NCI-H2171 (cell line): ENCODE data around the gene ZMAT5.
A peak's percentile ranks its signal among the peaks of the same experiment; 100 is the strongest.

Experiments used
- DNase-seq: peaks from one replicate; lab custom pipeline; 2025; lab: John Stamatoyannopoulos, UW

ZMAT5 gene, protein sequence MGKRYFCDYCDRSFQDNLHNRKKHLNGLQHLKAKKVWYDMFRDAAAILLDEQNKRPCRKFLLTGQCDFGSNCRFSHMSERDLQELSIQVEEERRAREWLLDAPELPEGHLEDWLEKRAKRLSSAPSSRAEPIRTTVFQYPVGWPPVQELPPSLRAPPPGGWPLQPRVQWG

DNA sequence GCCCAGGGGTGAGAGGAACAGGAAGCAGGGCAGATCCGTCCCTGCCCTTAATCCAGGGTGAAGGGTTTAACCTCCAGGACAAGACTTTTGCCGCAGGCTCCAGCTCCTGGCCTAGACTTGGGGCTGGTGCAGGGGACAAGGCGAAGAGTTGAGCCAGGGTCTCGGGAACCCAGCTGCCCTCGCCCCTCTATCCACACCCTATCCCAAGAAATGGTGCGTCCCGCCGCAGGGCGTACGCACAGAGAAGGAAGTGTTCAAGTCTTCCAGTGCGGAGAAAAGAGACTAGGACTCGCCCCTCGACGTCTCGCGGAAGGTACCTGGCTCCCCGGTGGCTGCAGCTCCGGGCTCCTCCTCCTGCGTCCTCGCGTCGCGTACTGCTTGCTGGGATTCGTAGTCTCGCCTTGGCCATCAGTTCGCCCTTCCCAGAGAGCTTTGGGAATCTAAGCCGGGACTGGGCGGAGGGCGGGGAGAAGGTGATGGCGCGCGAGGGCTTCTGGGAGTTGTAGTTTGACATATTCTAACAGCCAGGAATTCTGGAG is at the start of gene ZMAT5:
TSS of gene ZMAT5 (minus strand) at position 376 of the 539 bp plus-strand sequence. CDS start 18,463 bp downstream, outside the sequence.
- peak; percentile 97 for DNase-seq

DNA sequence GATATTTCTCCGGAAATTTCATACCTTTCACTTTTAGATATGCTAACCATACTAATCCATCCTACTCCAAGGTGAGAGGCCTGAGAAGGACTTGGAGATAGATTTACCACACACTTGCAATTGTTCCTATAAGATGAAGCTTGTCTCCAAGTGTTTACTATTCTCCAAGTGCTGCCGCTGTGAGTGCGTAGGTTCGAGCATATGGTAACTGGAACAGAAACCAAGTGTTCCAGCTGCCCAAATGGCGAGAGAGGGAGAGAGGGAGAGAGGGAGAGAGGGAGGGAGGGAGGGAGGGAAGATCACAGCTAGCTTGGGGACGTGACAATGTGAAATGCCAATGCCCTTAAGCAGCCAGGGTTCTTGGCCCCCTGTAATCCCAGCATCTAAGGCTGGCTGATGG is 49.7 kb upstream of the ZMAT5 start:
- peak; percentile 71 for DNase-seq

DNA sequence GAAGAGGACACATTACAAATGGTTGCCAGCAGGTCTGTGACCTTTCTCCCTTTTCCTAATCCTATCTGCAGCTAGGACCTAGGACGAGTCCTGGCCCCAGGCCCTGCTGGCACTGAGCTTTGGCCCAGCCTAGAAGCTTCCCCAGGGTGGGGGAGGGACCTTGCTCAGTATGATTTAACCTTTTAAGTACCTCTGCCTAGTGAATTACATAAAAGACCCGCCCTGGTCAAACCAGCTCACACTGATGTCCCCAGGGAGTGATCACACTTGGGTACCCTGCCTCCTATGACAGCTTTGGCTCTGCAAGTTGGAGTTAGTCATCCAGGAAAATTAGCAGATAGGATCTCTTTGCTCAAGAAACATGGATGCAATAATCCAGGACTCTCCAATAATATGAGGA is 49.3 kb upstream of the ZMAT5 start:
- peak; percentile 48 for DNase-seq

DNA sequence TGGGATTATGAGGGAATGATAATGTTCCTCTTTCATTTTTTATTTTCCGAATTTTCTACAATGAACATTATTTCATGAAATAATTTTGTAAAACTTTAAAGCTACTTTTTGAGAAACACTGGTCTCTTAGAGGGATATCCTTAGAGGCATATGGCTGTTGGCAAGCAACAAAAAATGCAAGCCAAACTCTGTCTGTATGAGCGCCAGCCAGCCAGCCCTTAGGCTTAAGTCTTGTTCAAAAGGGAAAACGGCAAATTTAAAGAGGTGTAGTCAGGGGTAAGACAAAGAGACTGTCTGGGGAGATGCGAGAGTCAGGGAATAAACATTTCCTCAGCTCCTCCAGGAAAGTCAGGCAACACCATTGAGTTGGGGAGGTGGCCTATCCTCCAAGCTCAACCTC is 48.8 kb upstream of the ZMAT5 start:
- no peak for DNase-seq

DNA sequence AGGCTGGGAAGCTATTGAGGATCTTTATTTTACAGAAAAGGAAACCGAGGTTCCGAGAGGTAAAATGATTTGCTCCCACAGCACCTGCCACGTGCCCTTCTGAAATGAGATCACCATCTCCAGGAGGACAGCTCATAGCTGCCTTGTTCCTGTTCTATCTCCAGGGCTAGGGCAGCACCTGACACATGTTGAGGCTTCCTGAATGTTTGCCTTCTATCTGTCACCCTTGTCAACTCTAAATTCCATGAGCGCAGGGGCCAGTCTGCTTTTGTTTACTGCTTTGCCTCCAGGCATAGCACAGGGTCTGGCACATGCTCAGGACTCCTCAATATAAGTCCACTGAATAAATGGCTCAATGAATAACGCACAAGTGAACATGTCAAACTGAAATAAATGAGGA is 47.2 kb upstream of the ZMAT5 start:
- DNase-seq, result no peak

DNA sequence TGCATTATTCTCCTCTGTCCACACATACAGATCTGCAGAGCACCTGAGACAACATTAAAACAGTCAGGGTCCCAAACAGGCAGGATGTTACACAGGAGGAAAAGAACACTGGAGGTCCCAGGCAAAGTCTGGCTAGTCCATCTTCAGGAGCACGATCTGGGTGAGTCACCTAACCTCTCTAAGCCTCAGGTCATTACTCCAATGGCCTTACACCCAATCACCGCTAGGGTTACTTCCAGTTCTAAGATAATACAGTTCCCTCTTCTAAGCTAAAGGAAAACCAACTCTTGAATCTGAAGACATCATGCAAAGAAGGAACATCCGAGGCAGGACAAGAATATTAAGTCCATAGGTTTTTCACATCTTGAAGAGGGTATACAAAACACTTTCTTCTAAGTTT is 46.8 kb upstream of the ZMAT5 start:
- no peak for DNase-seq

DNA sequence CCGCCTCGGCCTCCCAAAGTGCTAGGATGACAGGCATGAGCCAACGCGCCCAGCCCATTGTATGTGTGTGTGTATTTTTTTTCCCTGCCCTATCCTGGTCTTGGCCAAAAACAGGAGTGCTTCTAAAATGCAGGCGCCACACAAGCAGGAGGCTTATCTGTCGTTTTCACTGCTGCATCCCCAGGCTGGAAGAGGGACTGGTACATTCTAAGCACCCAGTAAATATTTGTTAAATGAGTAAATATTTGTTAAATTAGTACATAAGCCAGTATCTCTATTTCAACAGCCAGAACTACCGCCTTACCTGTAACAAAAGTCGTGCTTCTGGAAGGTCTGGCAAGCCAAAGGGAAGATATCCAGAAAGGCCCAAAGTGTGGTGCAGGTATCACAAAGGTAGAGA is 46.3 kb upstream of the ZMAT5 start:
- no peak for DNase-seq

DNA sequence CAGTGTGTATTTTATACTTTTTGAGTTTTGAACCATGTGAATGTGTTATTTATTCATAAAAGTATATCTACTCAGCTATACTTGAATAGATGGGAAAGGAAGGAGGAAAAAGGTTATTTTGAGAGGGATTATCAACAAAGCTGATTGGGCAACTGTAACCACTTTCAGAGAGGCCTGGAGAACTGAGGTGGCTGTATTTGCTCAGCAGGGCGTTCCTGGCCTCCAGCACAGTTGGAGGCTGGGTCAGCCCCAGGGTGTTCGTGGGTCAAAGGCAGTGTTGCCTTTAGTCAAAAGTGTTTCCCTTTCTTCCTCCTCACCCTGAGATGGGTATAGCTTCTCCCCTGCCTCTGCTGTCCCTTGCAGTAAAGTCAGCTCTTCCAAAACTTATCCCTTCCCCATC is 44.6 kb upstream of the ZMAT5 start:
- DNase-seq, result no peak

DNA sequence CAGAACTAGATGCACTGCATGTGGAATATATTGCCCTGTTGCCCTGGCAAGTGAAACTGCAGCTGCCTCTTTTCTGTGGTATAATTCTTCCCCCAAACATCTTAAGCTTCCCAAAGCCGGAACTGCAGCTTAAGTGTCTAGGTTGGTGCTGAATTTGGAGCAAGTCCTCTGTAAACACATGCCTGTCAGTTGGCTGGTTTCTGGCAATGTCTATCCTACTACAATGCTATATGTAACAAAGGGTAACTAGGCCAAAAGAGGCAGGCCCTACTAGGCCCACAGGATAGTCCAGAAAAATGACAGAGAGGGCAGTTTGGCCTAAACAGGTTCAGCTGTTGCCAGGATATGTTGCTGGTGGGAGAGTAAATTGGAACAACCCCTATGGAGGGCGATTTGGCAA is 43.4 kb upstream of the ZMAT5 start:
- DNase-seq, result no peak

DNA sequence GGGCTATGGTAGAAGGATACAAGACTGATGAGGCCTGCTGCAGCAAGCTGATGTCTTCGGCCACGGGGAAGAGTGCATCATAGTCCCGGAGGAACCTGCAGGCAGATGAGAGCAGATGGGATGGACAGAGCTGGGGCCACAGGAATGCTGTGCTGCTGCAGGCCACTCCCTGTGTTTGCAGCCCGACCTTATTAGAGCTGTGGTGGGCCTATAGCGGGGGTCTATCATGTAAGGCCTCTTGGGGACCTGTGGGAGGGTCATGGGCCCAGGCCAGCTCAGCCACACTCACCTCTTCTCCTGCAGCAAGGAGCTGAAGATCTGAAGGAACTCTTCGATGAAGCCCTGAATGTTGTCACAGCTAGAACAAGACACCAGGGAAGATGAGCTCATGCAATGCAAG is 39.4 kb upstream of the ZMAT5 start:
- no peak for DNase-seq

DNA sequence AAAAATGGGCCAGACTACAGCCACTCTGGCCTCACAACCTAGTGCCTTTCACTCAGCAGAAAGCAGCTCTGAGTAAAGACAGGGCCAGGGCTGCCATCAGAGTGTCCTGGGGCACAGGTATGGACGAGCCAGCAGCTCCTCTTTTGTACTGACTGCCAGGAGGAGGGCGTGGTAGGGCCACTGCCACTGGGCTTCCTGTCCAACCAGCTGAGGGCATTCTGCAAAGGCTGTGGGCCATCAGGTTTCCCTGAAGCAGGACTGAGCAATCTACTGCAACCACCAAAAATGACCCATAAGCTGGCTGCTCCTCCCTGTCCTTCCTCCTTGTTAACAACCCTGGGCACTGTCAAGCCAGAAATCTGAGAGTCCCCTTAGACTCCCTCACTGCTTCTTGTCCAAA is 38.2 kb upstream of the ZMAT5 start:
- no peak for DNase-seq

DNA sequence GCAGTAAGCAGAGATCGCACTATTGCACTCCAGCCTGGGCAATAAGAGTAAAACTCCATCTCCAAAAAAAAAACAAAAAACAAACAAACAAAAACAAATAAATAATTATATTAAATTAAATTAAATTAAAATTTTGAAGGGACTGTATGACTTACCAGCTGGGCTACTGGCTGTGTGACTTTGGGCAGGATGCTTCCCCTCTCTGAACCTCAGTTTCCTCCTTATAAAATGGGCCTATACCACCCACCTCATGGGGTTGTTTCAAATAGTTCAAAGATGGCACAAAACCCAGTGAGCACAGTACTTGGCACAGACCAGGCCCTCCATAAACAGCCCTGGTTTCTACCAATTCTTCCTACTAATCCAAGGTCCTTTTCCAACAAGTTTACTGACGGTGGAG is 36.4 kb upstream of the ZMAT5 start:
- DNase-seq, result no peak

DNA sequence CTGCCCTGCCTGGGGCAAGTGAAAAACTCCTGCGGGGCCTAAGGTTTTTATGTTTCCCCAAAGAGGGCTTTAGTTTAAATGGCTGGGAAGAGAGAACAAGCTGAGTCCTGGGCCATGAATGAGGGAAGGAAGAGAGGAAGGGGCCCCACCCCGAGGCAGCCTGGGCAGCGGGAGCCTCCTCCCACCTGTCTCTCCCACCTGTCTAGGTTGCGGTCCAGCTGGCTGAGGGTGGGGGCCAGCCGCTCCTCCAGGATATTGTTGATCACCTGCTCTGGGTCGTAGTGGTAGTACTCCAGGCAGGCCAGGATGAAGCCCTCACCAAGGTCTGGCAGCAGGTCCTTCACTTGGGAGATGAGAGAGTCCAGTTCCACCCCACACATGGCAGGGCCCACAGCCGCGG is 35.0 kb upstream of the ZMAT5 start:
- DNase-seq, result no peak

DNA sequence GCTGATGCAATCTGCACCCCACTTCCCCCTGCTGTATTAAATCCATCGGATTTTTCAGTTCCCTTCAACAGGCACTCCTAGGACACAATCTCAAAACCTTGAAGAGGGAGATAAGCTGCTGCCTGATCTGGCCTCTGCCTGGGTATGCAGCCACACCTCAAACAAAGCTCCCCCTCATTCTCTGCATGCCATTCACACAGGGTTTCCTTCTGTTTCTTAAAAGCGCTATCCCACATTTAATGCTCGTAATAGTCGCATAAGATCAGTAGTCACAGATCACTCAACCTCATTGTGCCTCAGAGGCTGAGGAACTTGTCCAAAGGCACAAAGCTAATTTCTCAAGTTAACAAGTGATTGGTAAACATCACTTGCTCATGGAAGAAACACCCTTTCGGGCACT is 34.3 kb upstream of the ZMAT5 start:
- DNase-seq, result no peak

DNA sequence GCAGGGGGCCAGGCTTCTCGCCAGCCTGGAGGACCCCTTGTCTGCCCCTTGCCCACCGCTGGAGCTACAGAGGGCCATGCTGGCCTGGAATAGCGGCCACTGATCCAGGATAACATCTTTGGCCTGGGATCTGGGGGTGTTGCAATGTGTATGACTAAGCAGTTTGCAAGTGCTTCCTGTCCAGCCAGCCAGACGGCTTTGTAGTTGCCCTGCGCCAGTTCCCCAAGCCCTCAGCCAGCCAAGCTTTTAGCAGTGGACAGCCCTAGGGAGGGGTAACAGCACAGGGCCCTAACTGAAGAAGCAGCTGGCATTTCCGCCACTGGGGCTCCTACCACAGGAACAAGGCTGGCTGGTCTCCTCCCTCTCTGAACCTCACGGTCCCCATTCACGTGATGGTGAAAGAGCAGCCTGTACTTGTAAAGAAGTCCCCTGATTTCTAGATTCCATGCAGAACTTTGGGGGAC is 32.4 kb upstream of the ZMAT5 start:
- DNase-seq, result no peak

DNA sequence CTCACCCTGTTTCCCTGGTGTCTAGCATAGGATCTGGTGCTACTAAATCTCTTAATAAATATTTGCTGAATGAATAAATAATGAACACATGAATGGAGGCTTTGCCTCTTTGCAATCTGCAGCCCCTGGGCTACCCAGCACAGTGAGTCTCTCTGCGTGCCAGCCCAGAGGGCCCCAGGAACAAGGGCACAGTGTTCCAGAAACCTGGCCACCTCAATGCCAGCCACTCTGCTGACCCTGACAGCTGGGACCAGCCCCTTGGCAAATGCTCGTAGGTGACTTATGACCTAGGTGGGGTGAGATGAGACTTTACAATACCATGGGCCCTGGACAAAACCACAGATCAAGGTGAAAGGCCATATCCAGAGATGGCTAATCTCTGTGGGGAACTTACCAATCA is 32.0 kb upstream of the ZMAT5 start:
- DNase-seq, result no peak

DNA sequence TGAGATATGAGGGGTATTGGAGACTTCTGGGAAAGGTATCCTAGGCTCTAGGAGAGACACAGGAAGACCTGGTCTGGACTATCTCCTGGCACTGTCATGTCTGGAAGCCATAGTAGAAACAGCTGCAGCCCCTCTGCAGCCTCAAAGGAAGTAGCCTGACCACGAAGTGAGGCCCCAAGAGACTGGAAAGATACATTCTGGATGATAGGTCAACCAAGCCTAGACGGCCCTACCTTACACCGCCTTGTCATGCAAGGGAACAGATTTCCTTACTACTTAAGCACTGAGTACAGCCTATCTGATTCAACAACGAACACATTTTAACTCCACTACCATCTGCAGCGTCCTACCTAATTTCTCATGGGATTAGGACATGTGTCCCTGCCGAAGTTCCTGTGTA is 31.5 kb upstream of the ZMAT5 start:
- DNase-seq, result no peak

DNA sequence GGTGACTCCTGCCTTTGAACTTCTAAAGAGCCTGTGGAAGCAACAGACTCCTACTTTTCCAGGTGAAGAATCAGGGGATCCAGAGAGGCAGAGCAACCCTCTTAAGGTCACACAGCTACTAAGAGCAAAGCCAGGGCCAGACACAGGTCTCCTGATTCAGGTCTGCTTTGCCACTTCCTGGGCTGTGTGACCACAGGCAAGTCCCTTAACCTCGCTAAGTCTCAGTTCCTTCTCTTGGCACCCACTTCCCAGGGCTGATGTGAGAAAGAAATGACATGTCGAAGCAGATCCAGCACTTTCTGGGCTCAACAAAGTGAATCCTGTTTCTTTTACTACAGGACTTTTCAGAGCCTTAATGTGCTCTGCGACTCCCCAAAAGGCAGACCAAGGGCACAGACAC is 30.5 kb upstream of the ZMAT5 start:
- no peak for DNase-seq

DNA sequence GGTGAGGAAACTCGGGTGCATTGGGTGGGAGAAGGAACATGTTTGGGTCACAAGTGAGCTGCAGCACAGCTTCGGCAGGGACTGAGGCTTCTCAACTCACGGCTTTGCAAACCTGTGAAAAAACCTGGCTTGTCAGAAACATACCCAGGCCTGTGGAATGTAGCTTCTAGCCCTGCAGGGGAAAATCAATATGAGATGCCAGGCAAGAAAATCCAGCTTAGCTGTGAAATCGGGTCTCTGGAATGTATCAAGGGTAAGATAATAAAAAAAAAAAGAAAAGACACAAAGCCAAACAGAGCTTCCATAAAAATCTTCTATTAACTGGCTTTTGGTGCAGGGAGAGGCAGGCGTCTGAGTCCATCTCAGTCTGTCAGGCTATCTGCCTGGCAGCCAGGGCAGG is 28.9 kb upstream of the ZMAT5 start:
- no peak for DNase-seq

DNA sequence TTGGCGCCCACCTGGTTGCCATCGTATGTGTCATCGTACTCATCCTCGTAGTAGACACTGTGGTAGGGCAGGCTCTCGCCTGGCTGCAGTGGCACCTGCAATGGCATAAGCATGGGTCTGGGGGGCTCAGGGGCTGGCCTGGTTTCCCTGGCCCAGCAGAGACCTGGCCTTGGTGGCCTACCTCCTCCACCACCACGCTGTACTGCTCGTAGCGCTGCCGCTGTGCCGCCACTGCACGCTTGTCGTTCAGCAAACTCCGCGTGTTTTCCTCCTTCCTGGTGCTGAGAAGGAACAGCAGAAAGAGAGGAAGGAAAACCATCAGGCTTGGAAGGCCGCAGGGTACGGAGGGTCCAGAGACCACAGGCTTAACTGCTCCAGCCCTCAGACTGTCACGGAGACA is 26.6 kb upstream of the ZMAT5 start:
- DNase-seq, result no peak

DNA sequence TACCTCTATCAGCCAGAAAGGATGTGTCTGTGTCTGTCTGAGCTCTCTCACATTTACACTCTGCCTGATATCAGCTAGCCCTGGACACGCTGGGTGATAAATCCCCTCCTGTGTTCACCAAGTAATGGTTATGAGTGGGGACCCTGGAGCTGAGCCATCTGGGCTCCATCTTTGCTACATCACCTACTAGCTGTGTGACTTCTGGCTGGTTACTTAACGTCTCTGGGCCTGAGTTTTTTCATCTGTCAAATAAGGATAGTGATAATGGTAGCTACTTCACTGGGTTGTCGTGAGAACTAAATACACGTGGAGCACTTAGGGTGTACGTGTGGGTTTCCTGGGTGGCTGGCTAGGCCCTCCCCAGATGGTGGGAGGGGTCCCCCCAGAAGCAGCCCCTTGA is 23.3 kb upstream of the ZMAT5 start:
- no peak for DNase-seq

DNA sequence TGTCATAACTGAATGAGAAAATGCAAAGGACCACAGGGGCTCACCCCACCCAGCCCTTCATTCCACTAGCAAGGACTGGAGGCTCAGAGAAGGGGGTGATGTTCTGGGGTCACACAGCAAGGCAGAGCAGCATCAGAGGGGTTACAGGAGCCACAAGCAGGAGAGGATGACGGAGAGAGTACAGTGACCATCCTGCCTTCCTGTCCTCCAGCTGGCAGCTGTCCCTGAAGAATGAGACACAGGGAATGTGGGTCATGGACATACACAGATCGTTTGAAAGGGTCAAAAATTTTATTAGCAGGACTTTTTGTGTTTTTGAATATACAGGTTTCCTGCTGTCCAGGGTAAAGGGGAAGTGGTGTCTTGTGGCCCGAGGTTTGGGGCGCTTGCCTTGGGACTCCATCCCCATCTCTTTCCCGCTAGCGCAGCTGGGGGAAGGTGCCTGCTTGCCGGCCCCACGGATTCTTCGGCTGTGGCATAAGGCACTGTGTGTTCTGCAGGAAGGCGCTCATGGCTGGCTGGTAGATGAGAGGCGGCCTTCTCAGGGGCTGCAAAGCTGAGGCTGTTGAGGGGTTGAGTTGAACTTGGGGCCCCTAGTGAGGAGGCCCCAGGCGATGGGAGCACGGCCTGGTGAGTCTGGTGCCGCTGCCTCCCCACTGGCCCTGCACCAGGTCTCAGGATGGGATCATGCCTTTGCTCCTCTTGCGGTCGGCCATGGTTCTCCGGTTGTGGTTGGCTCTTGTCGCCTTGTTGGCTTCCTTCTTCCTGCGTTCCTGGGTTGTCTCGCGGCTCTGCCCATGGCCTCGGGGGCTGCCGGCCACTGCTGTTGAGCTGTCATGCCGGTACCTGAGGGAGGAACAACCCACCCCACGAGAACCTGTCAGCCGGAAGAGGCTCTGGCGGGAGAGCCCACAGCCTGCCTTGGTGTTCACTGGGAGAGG is 21.8 kb upstream of the ZMAT5 start:
- DNase-seq, result no peak

DNA sequence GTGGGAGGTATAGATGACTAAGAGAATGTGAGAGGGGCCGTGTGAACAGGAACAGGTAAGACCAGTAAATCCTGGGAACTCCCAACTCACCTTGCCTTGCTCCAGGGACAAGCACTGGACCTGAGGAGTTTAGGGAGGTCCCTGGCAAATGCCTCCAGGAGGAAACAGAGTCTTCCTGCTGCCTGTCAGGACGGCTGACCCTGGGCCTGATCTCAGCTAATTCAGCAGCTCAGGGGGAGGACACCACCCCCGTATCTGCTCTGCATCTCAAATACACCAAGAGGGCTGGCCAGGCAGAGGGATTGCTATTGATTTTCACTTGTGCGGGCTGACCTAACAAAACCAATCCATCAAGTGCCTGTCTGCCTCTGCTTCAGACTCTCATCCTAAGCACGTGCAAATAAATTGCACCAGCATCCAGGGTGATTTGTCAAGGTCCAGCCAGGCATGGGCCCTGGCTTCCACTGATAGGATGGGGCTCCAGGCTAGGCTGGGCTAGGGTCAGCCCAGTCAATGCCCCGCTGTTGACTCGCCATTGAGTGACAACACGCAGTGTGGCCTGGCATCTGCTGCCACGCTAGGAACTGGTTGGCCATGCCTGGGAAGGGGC is 20.7 kb upstream of the ZMAT5 start:
- DNase-seq, result no peak
